ENCODE measurements around the gene EXOC4.

EXOC4 gene

GRCh38 chr7:134047675-134048074 is 794.8 kb downstream of the EXOC4 start:
- no peaks in the 10 kb centered on the region for H4K20me1 ChIP-seq (ENCODE audit: insufficient read depth, low read length, poor library complexity, severe bottlenecking)
- H3K9ac ChIP-seq (ENCODE audit: low read depth, low read length, poor library complexity, severe bottlenecking): no peak overlapping the region
- H2AFZ ChIP-seq (ENCODE audit: low read length): no peak overlapping the region
- no peaks in the 10 kb centered on the region for H3K36me3 ChIP-seq (ENCODE audit: insufficient read depth, low read length)
- H3K9me3 ChIP-seq (ENCODE audit: insufficient read depth, low read depth, low read length): no peaks in the 10 kb centered on the region
- no peak overlapping the region for H3K4me3 ChIP-seq (ENCODE audit: low read length, poor library complexity, severe bottlenecking)
- H3K27me3 ChIP-seq (ENCODE audit: insufficient read depth, low read length, poor library complexity, severe bottlenecking): no peaks in the 10 kb centered on the region
- H3F3A ChIP-seq (ENCODE audit: low read depth): no peaks in the 10 kb centered on the region
- TF ChIP-seq, protein P1, sequence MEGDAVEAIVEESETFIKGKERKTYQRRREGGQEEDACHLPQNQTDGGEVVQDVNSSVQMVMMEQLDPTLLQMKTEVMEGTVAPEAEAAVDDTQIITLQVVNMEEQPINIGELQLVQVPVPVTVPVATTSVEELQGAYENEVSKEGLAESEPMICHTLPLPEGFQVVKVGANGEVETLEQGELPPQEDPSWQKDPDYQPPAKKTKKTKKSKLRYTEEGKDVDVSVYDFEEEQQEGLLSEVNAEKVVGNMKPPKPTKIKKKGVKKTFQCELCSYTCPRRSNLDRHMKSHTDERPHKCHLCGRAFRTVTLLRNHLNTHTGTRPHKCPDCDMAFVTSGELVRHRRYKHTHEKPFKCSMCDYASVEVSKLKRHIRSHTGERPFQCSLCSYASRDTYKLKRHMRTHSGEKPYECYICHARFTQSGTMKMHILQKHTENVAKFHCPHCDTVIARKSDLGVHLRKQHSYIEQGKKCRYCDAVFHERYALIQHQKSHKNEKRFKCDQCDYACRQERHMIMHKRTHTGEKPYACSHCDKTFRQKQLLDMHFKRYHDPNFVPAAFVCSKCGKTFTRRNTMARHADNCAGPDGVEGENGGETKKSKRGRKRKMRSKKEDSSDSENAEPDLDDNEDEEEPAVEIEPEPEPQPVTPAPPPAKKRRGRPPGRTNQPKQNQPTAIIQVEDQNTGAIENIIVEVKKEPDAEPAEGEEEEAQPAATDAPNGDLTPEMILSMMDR (conservative IDR thresholded peaks at IDR 0.05; ENCODE audit: low read length): no peak
- no peak for TF ChIP-seq EZH2phosphoT487 (IDR thresholded peaks at IDR 0.05; ENCODE audit: borderline replicate concordance)
- H3K79me2 ChIP-seq (ENCODE audit: insufficient read depth, low read length): no peaks in the 10 kb centered on the region
- H3K4me2 ChIP-seq (ENCODE audit: low read depth, low read length, poor library complexity, severe bottlenecking): no peak overlapping the region
- H3K4me1 ChIP-seq (ENCODE audit: insufficient read depth, low read length, poor library complexity, severe bottlenecking): no peaks in the 10 kb centered on the region
- H3K9me2 ChIP-seq (replicated peaks; ENCODE audit: low read depth, low read length): no peaks in the 10 kb centered on the region

GRCh38 chr7:134048166-134048565 is 795.3 kb downstream of the EXOC4 start:
- H3K36me3 ChIP-seq (ENCODE audit: insufficient read depth, low read length): no peaks in the 10 kb centered on the region
- no peaks in the 10 kb centered on the region for H4K20me1 ChIP-seq (ENCODE audit: insufficient read depth, low read length, poor library complexity, severe bottlenecking)
- H3K9me3 ChIP-seq (ENCODE audit: insufficient read depth, low read depth, low read length): no peaks in the 10 kb centered on the region
- TF ChIP-seq, protein P1 (conservative IDR thresholded peaks at IDR 0.05; ENCODE audit: low read length): no peak
- TF ChIP-seq EZH2phosphoT487 (IDR thresholded peaks at IDR 0.05; ENCODE audit: borderline replicate concordance): no peak
- no peaks in the 10 kb centered on the region for H3K27me3 ChIP-seq (ENCODE audit: insufficient read depth, low read length, poor library complexity, severe bottlenecking)
- H3F3A ChIP-seq (ENCODE audit: low read depth): no peaks in the 10 kb centered on the region
- no peak overlapping the region for H3K4me2 ChIP-seq (ENCODE audit: low read depth, low read length, poor library complexity, severe bottlenecking)
- no peaks in the 10 kb centered on the region for H3K79me2 ChIP-seq (ENCODE audit: insufficient read depth, low read length)
- no peak overlapping the region for H3K4me3 ChIP-seq (ENCODE audit: low read length, poor library complexity, severe bottlenecking)
- no peak overlapping the region for H3K9ac ChIP-seq (ENCODE audit: low read depth, low read length, poor library complexity, severe bottlenecking)
- no peaks in the 10 kb centered on the region for H3K9me2 ChIP-seq (replicated peaks; ENCODE audit: low read depth, low read length)
- no peak overlapping the region for H2AFZ ChIP-seq (ENCODE audit: low read length)
- no peaks in the 10 kb centered on the region for H3K4me1 ChIP-seq (ENCODE audit: insufficient read depth, low read length, poor library complexity, severe bottlenecking)

- H4K20me1 ChIP-seq (ENCODE audit: insufficient read depth, low read length, poor library complexity, severe bottlenecking): no peaks in the 10 kb centered on the region
- H3K4me2 ChIP-seq (ENCODE audit: low read depth, low read length, poor library complexity, severe bottlenecking): no peak overlapping the region
- H3K4me3 ChIP-seq (ENCODE audit: low read length, poor library complexity, severe bottlenecking): no peak overlapping the region
- H3K9me2 ChIP-seq (replicated peaks; ENCODE audit: low read depth, low read length): no peaks in the 10 kb centered on the region
- H3K9me3 ChIP-seq (ENCODE audit: insufficient read depth, low read depth, low read length): no peaks in the 10 kb centered on the region
- H3K4me1 ChIP-seq (ENCODE audit: insufficient read depth, low read length, poor library complexity, severe bottlenecking): no peaks in the 10 kb centered on the region
- H2AFZ ChIP-seq (ENCODE audit: low read length): no peak overlapping the region
- no peak overlapping the region for H3K9ac ChIP-seq (ENCODE audit: low read depth, low read length, poor library complexity, severe bottlenecking)
- TF ChIP-seq EZH2phosphoT487 (IDR thresholded peaks at IDR 0.05; ENCODE audit: borderline replicate concordance): no peak
- TF ChIP-seq, protein P1 (conservative IDR thresholded peaks at IDR 0.05; ENCODE audit: low read length): no peak
- H3K79me2 ChIP-seq (ENCODE audit: insufficient read depth, low read length): no peaks in the 10 kb centered on the region
- no peaks in the 10 kb centered on the region for H3K36me3 ChIP-seq (ENCODE audit: insufficient read depth, low read length)
- no peaks in the 10 kb centered on the region for H3F3A ChIP-seq (ENCODE audit: low read depth)
- no peaks in the 10 kb centered on the region for H3K27me3 ChIP-seq (ENCODE audit: insufficient read depth, low read length, poor library complexity, severe bottlenecking)
Measured at GRCh38 chr7:134051020-134051419, 798.1 kb downstream of the EXOC4 start.
